A673 (cell line): ENCODE data around the gene PHAX. TPM values are rescaled to one million over a fixed set of nuclear protein-coding genes. Genes with fewer than 3 reads are reported as not detected.

Source experiments
- BruUV-seq: library from RNA; stranded (reverse); fragments of 400-500 nt; replicated peaks from 2 replicates; lab custom pipeline; 2021; lab: Mats Ljungman, UMichigan
- CTCF ChIA-PET: fragments of 300-600 bp; sonication (Branson Sonifier 250); formaldehyde crosslinking; loops from one replicate; lab custom pipeline; 2022; ENCODE audit warnings: antibody characterized with exemption; lab: Charles Lee
- POLR2A ChIA-PET: fragments of 300-600 bp; sonication (Branson Sonifier 250); formaldehyde crosslinking; loops from one replicate; lab custom pipeline; 2022; ENCODE audit warnings: antibody characterized with exemption; ENCODE audit not compliant: low non-redundant PET; lab: Charles Lee
- DNase-seq: peaks from one replicate; pipeline ENCODE4 v3.0.0-alpha.2; 2015; ENCODE audit warnings: low spot score
- H3K27ac ChIP-seq: fragments of 200-600 bp; sonication (generic); 2 replicates; pipeline ENCODE4 v1.5.1; 2016; ENCODE audit warnings: mixed run types, low read depth, mild to moderate bottlenecking, mixed read lengths, antibody characterized with exemption, low read length; ENCODE audit not compliant: poor library complexity, severe bottlenecking
- H3K27me3 ChIP-seq: fragments of 200-600 bp; sonication (generic); replicated peaks from 2 replicates; pipeline ENCODE4 v1.6.1; 2017; ENCODE audit warnings: mixed run types, low read depth, mild to moderate bottlenecking, mixed read lengths, antibody characterized with exemption, low read length; ENCODE audit not compliant: insufficient read depth, poor library complexity
- H3K36me3 ChIP-seq: fragments of 200-600 bp; sonication (generic); 2 replicates; pipeline ENCODE4 v1.6.1; 2016; ENCODE audit warnings: mixed run types, mild to moderate bottlenecking, mixed read lengths, antibody characterized with exemption, low read length; ENCODE audit not compliant: insufficient read depth, poor library complexity, severe bottlenecking
- H3K4me1 ChIP-seq: fragments of 200-600 bp; sonication (generic); 2 replicates; pipeline ENCODE4 v1.6.1; 2017; ENCODE audit warnings: mixed run types, mild to moderate bottlenecking, mixed read lengths, antibody characterized with exemption, low read length; ENCODE audit not compliant: insufficient read depth, poor library complexity, severe bottlenecking
- H3K4me3 ChIP-seq: fragments of 200-600 bp; sonication (generic); 2 replicates; pipeline ENCODE4 v1.5.1; 2016; ENCODE audit warnings: low read depth, mixed run types, mild to moderate bottlenecking, mixed read lengths, low read length; ENCODE audit not compliant: poor library complexity, severe bottlenecking
- H3K9me3 ChIP-seq: fragments of 200-600 bp; sonication (generic); 2 replicates; pipeline ENCODE4 v1.6.1; 2016; ENCODE audit warnings: mixed run types, low read depth, mild to moderate bottlenecking, mixed read lengths, antibody characterized with exemption, low read length; ENCODE audit not compliant: poor library complexity, severe bottlenecking
- CTCF ChIP-seq: fragments of 300-800, 200-600 bp; sonication (generic); conservative IDR thresholded peaks from 2 replicates; pipeline ENCODE4 v1.5.1; 2017; ENCODE audit warnings: low read depth, mild to moderate bottlenecking, antibody characterized with exemption, low read length, moderate library complexity, mixed read lengths
- EZH2 ChIP-seq: fragments of 200-600 bp; sonication (generic); IDR thresholded peaks from 2 replicates; pipeline ENCODE4 v1.6.1; 2017; ENCODE audit warnings: borderline replicate concordance, low read depth, mild to moderate bottlenecking, mixed read lengths, antibody characterized with exemption, low read length; ENCODE audit not compliant: poor library complexity, severe bottlenecking
- intact Hi-C: fragments of 100-400 bp; cut with micrococcal nuclease; formaldehyde crosslinking; loops from one replicate; pipeline ENCODE4 v1.10.0; 2022; ENCODE audit not compliant: unreplicated experiment
- total RNA-seq: library from RNA; stranded (reverse); gene quantifications from 2 replicates; pipeline ENCODE4 v1.2.3, GENCODE V29; 2021

PHAX gene
- total RNA-seq, 1 experiment from 2014 or later: 71.3 TPM

DNA sequence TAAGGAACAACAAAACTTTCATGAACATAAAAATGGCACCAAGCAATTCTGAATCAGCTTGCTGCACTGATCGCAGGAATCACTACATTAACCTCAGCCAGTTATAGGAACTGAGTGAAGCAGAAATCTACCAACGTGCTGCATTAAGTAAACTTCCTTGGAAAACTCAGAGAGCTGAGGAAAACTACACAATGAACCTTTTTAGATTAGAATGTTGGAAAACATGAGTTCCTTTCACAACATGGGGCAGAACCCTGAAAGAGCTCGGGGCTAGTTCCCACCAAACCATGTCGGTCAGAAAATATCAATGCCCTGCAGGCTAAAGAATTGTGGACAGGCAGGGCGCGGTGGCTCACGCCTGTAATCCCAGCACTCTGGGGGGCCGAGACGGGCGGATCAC is 25.1 kb upstream of the PHAX start:
- H3K27ac ChIP-seq: no peak overlapping the region
- DNase-seq: no peak
- CTCF ChIA-PET: no interaction called here
- no peaks in the 10 kb centered on the region for H3K4me1 ChIP-seq
- H3K36me3 ChIP-seq: peaks cover 42% of the 10 kb centered on the region
- no peaks in the 10 kb centered on the region for H3K27me3 ChIP-seq
- intact Hi-C loops: no loop called here
- TF ChIP-seq CTCF (no peak), EZH2 (no peak)
- H3K4me3 ChIP-seq: no peak overlapping the region
- POLR2A ChIA-PET: no interaction called here
- BruUV-seq: no TSS peak
- no peaks in the 10 kb centered on the region for H3K9me3 ChIP-seq

- H3K27ac ChIP-seq: no peak overlapping the region
- POLR2A ChIA-PET: no interaction called here
- H3K4me1 ChIP-seq: no peaks in the 10 kb centered on the region
- CTCF ChIA-PET: no interaction called here
- TF ChIP-seq EZH2 (no peak), CTCF (no peak)
- H3K36me3 ChIP-seq: peaks cover 44% of the 10 kb centered on the region
- H3K4me3 ChIP-seq: no peak overlapping the region
- no peaks in the 10 kb centered on the region for H3K9me3 ChIP-seq
- intact Hi-C loops: no loop called here
- no peak for DNase-seq
- BruUV-seq: no TSS peak
- H3K27me3 ChIP-seq: no peaks in the 10 kb centered on the region
Measured at GRCh38 chr5:126576974-126577373, 23.8 kb upstream of the PHAX start.

DNA sequence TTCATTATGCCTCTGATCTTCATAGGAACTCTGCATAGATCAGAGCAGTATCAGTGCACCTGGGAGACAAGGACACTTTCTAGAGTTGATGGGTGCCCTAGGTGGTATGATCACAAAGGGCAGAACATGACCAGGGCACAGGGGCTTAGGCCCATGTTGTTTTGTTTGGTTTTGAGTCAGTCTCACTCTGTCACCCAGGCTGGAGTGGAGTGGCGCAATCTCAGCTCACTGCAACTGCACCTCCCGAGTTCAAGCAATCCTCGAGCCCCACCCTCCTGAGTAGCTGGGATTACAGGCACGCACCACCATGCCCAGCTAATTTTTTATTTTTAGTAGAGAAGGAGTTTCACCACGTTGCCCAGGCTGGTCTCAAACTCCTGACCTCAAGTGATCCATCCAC is 23.3 kb upstream of the PHAX start:
- Histone ChIP-seq H3K4me1 (no peaks in the 10 kb centered on the region), H3K27ac (no peak overlapping the region), H3K27me3 (no peaks in the 10 kb centered on the region), H3K4me3 (no peak overlapping the region), H3K36me3 (peaks cover 46% of the 10 kb centered on the region), H3K9me3 (no peaks in the 10 kb centered on the region)
- no peak for DNase-seq
- CTCF ChIA-PET: no interaction called here
- no peak for TF ChIP-seq EZH2
- TF ChIP-seq CTCF: no peak
- POLR2A ChIA-PET: no interaction called here
- no TSS peak for BruUV-seq
- intact Hi-C loops: no loop called here
